Measurements from ENCODE around the gene TRAF3IP1. TPM values are rescaled to one million over a fixed set of nuclear protein-coding genes. Genes with fewer than 3 reads are reported as not detected.
"Not testable (repeated sequence)": the region's sequence is repeated elsewhere in the genome, so short reads cannot be mapped to it uniquely, and the experiment has no call there.

TRAF3IP1 gene
- total and polyA plus RNA-seq, 5 donors, result 6.3 to 19.9 (median 16.9) TPM

DNA sequence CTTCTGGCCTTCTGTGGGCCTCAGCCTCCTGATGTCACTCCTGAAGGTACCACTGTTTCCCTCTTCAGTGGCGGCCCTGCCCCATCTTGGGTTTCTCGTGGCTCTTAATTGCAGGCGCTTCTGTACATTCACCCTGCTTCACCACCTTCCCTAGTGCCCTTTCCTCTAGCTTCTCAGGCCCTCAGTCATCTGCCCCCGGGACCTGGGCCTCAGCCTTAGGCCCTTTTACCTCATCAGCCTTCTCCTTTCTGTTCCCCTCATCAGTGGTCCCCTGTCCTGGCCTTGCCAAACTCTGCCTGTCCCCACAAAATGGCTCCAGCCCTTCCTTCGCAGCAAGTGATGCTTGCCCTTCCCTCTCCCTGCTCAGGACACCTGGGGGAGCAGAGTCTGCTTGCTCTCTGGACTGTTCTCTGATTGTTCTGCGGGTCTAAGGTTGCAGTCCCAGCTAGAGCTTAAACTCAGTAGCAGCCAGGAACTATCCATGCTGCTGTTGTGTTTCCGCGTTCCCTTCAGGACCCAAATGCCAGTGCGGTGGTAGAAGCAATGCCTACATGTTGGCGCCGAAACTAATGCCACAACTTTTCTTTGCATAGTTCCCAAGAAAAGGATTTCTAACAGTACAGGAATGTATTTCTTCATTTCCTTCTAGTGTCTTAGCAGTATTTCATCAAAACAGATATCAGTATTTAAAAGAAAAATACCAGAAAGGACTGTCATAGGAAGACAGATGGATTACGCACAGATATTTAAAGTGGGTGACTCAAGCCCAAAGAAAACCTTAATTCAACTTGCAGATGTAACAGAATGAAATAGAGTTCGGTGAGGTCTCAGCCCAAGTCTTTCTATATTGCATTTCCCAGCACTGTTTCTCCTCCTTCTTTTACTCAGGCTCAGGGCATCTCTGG lies 113.9 kb downstream of the TRAF3IP1 start:
- H3K4me1 ChIP-seq (ENCODE audit: control insufficient read depth, insufficient read depth, low read length), result no peaks in the 10 kb centered on the region
- no peaks in the 10 kb centered on the region for H3K9me3 ChIP-seq (ENCODE audit: control insufficient read depth, low read length)
- DNase-seq (no peak), ATAC-seq (no peak)
- no peak overlapping the region for H3K4me3 ChIP-seq (ENCODE audit: low read length)
- H3K27ac ChIP-seq (ENCODE audit: low read length), result no peak overlapping the region
- intact Hi-C loops (cut with DNase I), result no loop called here
- no peaks in the 10 kb centered on the region for H3K27me3 ChIP-seq (ENCODE audit: control insufficient read depth, insufficient read depth)
- WGBS, result 91% methylated on average over 13 of the region's 13 CpGs

- no peak overlapping the region for H3K27ac ChIP-seq (ENCODE audit: low read length)
- intact Hi-C loops (cut with DNase I), result no loop called here
- no peaks in the 10 kb centered on the region for H3K9me3 ChIP-seq (ENCODE audit: control insufficient read depth, low read length)
- no peaks in the 10 kb centered on the region for H3K27me3 ChIP-seq (ENCODE audit: control insufficient read depth, insufficient read depth)
- H3K4me3 ChIP-seq (ENCODE audit: low read length), result no peak overlapping the region
- ATAC-seq (no peak), DNase-seq (no peak)
- H3K4me1 ChIP-seq (ENCODE audit: control insufficient read depth, insufficient read depth, low read length), result peaks cover 2% of the 10 kb centered on the region
- 89% methylated on average over 24 of the region's 24 CpGs for WGBS
These were observed 114.8 kb downstream of the TRAF3IP1 start for GRCh38 chr2:238434846-238435751.

DNA sequence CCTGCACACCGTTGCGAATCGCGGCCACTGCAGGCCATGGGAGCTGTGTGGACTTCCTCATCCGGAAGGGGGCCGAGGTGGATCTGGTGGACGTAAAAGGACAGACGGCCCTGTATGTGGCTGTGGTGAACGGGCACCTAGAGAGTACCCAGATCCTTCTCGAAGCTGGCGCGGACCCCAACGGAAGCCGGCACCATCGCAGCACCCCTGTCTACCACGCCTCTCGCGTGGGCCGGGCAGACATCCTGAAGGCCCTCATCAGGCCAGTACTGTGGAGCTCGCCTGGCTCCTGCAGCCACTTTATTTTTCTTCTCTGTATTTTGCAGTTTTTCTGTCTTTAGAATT lies 115.4 kb downstream of the TRAF3IP1 start:
- intact Hi-C loops (cut with DNase I), result no loop called here
- no peak overlapping the region for H3K27ac ChIP-seq (ENCODE audit: low read length)
- 94% methylated on average over 20 of the region's 20 CpGs for WGBS
- no peaks in the 10 kb centered on the region for H3K9me3 ChIP-seq (ENCODE audit: control insufficient read depth, low read length)
- peaks cover 5% of the 10 kb centered on the region for H3K4me1 ChIP-seq (ENCODE audit: control insufficient read depth, insufficient read depth, low read length)
- no peaks in the 10 kb centered on the region for H3K27me3 ChIP-seq (ENCODE audit: control insufficient read depth, insufficient read depth)
- no peak for DNase-seq
- H3K4me3 ChIP-seq (ENCODE audit: low read length), result no peak overlapping the region
- no peak for ATAC-seq

DNA sequence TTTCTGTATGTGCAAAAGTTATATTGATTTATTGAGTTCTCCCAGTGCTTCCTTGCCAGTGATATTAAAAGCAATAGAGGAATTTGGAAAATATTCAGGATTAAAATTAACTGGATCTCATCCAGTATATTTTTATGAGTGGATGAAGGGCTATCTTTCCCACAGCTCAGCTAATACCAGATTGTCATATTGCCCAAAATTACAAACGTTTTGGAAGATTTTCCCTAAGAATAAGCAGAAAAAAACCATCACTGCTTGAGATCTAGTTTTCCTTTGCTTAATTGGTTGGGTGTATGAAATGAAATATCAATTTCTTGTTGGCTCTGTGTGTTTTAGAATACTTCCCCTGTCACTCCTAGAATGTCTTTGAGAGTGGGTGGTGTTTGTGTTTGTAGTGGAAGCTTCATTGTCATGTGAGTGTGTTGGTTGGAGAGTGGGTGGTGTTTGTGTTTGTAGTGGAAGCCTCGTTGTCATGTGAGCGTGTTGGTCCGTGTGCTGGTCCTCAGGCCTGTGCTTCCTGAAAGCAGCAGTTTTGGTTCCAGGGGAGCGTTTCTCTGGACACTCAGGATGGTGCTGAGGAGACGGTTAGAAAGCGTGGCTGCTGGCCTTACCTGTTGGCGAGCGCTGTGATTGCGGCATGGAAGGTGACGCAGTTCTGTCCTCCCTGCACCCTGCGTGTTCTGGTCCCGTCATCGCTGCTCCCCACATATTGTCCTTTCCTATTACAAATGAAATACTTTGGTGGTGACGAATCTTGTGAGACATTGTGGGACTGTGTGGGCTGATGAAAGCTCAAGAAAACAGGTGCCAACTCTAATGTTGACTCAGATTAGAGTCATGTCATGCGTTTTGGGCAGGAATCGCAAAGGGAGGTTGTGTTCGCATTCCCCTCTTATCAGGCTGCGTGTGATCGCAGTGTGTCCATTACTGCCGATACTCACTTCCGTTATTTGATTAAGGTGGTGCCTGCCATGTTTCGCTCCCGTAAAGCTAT lies 118.8 kb downstream of the TRAF3IP1 start:
- peak in 2 of 3 donors; percentile 59 to 64 for DNase-seq
- Histone ChIP-seq H3K4me3 (ENCODE audit: low read length) (no peak overlapping the region), H3K4me1 (ENCODE audit: control insufficient read depth, insufficient read depth, low read length) (peaks cover 8% of the 10 kb centered on the region), H3K27ac (ENCODE audit: low read length) (peak overlapping the region; percentile 61), H3K27me3 (ENCODE audit: control insufficient read depth, insufficient read depth) (no peaks in the 10 kb centered on the region), H3K9me3 (ENCODE audit: control insufficient read depth, low read length) (no peaks in the 10 kb centered on the region)
- intact Hi-C loops (cut with DNase I), result no loop called here
- ATAC-seq, result peak; percentile 61 to 91
- 44% methylated on average over 24 of the region's 24 CpGs for WGBS

DNA sequence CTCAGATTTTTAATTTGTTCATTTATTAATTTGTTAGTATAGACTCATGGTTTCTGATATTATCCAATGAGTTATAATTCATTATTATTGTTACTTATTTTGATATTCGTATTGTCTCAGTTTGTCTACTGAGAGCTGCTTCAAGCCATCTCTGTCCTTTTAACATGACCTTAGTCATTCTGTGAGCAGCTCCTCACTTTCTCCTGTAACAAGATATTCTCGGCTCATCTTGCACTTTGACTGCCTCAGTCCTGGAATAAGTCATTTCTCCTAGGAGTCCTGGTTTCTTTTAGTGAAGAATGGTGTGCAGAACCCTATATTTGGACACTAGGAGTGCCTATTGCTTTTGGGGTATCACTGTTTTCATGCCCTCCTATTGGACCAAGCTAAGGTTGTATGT lies 119.6 kb downstream of the TRAF3IP1 start:
- Histone ChIP-seq H3K4me3 (ENCODE audit: low read length) (no peak overlapping the region), H3K9me3 (ENCODE audit: control insufficient read depth, low read length) (no peaks in the 10 kb centered on the region), H3K4me1 (ENCODE audit: control insufficient read depth, insufficient read depth, low read length) (peaks cover 8% of the 10 kb centered on the region), H3K27ac (ENCODE audit: low read length) (no peak overlapping the region), H3K27me3 (ENCODE audit: control insufficient read depth, insufficient read depth) (no peaks in the 10 kb centered on the region)
- ATAC-seq (no peak), DNase-seq (no peak)
- WGBS, result 58% methylated on average over 2 of the region's 2 CpGs
- intact Hi-C loops (cut with DNase I), result no loop called here

GRCh38 chr2:238440331-238440730 lies 120.0 kb downstream of the TRAF3IP1 start:
- H3K27me3 ChIP-seq (ENCODE audit: control insufficient read depth, insufficient read depth), result no peaks in the 10 kb centered on the region
- no peak overlapping the region for H3K4me3 ChIP-seq (ENCODE audit: low read length)
- no peak for ATAC-seq
- H3K9me3 ChIP-seq (ENCODE audit: control insufficient read depth, low read length), result no peaks in the 10 kb centered on the region
- H3K4me1 ChIP-seq (ENCODE audit: control insufficient read depth, insufficient read depth, low read length), result peaks cover 8% of the 10 kb centered on the region
- 83% methylated on average over 4 of the region's 4 CpGs for WGBS
- H3K27ac ChIP-seq (ENCODE audit: low read length), result peak overlapping the region; percentile 37
- no peak for DNase-seq
- intact Hi-C loops (cut with DNase I), result no loop called here

DNA sequence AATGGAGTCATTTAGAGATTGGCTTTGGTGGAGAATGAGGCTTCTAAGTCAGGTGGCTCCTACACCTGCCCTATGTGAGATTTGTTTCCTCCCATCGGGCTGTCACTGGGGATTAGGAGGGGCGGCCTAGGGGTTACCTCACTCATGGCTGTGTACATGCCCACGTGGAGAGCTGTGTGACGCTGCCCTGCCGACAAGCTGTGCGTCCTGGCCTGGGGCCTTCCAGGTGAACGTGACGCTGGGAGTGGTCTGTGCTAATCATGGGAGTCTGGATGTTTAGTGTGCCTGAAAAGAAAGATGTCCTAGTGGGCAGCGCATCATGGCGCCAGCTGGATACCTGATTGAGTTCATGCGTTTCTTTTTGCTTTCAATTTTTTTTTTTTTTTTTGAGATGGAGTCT lies 120.4 kb downstream of the TRAF3IP1 start:
- peak in 1 of 2 donors; percentile 17 for ATAC-seq
- WGBS, result 97% methylated on average over 11 of the region's 11 CpGs
- H3K27ac ChIP-seq (ENCODE audit: low read length), result no peak overlapping the region
- DNase-seq, result no peak
- H3K27me3 ChIP-seq (ENCODE audit: control insufficient read depth, insufficient read depth), result no peaks in the 10 kb centered on the region
- no peaks in the 10 kb centered on the region for H3K9me3 ChIP-seq (ENCODE audit: control insufficient read depth, low read length)
- peaks cover 8% of the 10 kb centered on the region for H3K4me1 ChIP-seq (ENCODE audit: control insufficient read depth, insufficient read depth, low read length)
- intact Hi-C loops (cut with DNase I), result no loop called here
- no peak overlapping the region for H3K4me3 ChIP-seq (ENCODE audit: low read length)

DNA sequence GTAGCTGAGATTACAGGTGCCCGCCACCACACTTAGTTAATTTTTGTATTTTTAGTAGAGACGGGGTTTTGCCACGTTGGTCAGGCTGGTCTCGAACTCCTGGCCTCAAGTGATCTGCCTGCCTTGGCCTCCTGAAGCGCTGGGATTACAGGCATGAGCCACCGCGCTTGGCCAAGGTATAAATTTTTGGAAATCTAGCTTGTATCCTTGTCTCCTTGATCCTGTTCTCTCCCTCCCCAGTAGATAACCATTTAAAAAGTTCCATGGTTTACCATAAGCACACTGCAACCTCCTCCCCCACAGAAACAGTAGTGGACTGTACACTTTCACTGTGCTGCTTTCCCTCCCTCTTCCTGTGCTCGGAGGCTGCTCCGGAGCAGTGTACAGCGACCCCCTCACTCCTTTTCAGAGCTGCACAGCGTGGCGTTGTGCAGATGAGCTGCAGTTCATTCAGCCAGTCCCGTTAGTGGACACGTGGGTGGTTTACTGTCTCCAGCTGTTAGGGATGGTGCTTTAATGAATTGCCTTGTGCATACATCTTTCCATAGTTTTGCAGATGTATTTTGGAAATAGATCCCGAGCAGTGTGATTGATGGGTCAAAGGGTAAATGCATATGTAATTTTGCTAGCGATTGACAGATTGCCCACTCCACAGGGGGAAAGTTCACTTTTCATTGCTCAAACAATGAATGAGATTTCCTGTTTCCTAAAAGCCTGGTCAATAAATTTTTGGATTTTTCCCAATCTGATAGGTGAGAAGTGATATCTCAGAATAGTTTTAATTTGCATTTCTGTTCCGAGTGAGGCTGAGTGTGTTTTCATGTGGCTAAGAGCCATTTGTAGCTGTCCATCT lies 121.2 kb downstream of the TRAF3IP1 start:
- ATAC-seq (peak in 1 of 2 donors; percentile 12), DNase-seq (no peak)
- intact Hi-C loops (cut with DNase I), result no loop called here
- Histone ChIP-seq H3K4me1 (ENCODE audit: control insufficient read depth, insufficient read depth, low read length) (peaks cover 8% of the 10 kb centered on the region), H3K27ac (ENCODE audit: low read length) (no peak overlapping the region), H3K4me3 (ENCODE audit: low read length) (no peak overlapping the region), H3K27me3 (ENCODE audit: control insufficient read depth, insufficient read depth) (no peaks in the 10 kb centered on the region), H3K9me3 (ENCODE audit: control insufficient read depth, low read length) (no peaks in the 10 kb centered on the region)
- WGBS, result 57% methylated on average over 17 of the region's 17 CpGs

GRCh38 chr2:238442257-238442656 lies 121.9 kb downstream of the TRAF3IP1 start:
- ATAC-seq; DNase-seq; H3K9me3 ChIP-seq (ENCODE audit: control insufficient read depth, low read length); H3K27ac ChIP-seq (ENCODE audit: low read length); H3K4me1 ChIP-seq (ENCODE audit: control insufficient read depth, insufficient read depth, low read length); intact Hi-C loops (cut with DNase I); H3K27me3 ChIP-seq (ENCODE audit: control insufficient read depth, insufficient read depth); H3K4me3 ChIP-seq (ENCODE audit: low read length): not testable (repeated sequence)
- WGBS, result 80% methylated on average over 6 of the region's 6 CpGs

DNA sequence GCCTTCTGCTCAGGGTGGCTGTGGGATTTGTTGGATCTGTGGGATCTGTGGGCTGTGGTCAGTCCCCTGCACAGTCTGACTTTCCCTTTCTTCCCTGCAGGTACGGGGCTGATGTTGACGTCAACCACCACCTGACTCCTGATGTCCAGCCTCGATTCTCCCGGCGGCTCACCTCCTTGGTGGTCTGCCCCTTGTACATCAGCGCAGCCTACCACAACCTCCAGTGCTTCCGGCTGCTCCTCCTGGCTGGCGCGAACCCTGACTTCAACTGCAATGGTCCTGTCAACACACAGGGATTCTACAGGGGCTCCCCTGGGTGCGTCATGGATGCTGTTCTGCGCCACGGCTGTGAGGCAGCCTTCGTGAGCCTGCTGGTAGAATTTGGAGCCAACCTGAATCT lies 123.9 kb downstream of the TRAF3IP1 start:
- WGBS, result 97% methylated on average over 13 of the region's 13 CpGs
- no peak overlapping the region for H3K27ac ChIP-seq (ENCODE audit: low read length)
- no peak overlapping the region for H3K4me3 ChIP-seq (ENCODE audit: low read length)
- DNase-seq (no peak), ATAC-seq (no peak)
- H3K4me1 ChIP-seq (ENCODE audit: control insufficient read depth, insufficient read depth, low read length), result peaks cover 14% of the 10 kb centered on the region
- intact Hi-C loops (cut with DNase I), result no loop called here
- H3K9me3 ChIP-seq (ENCODE audit: control insufficient read depth, low read length), result no peaks in the 10 kb centered on the region
- no peaks in the 10 kb centered on the region for H3K27me3 ChIP-seq (ENCODE audit: control insufficient read depth, insufficient read depth)

Data from right cardiac atrium (tissue), 5 donors.